Smooth muscle cell (in vitro differentiated cells): ENCODE measurements around the gene CPE. TPM values are rescaled to one million over a fixed set of nuclear protein-coding genes. Genes with fewer than 3 reads are reported as not detected.

Source experiments
- DNase-seq: peaks from one replicate; lab custom pipeline; 2025; ENCODE audit not compliant: unreplicated experiment; lab: John Stamatoyannopoulos, UW
- H2AFZ ChIP-seq: fragments of 200-600 bp; sonication (generic); 2 replicates; pipeline ENCODE4 v1.6.0; 2016; ENCODE audit warnings: antibody characterized with exemption, low read depth, mild to moderate bottlenecking
- H3F3A ChIP-seq: fragments of 200-600 bp; sonication (generic); 2 replicates; pipeline ENCODE4 v1.6.0; 2017; ENCODE audit warnings: antibody characterized with exemption, low read depth
- H3K27ac ChIP-seq: fragments of 200-600 bp; sonication (generic); 2 replicates; pipeline ENCODE4 v1.5.1; 2016; ENCODE audit warnings: low read depth, mild to moderate bottlenecking
- H3K27me3 ChIP-seq: fragments of 200-600 bp; sonication (generic); 2 replicates; pipeline ENCODE4 v1.6.1; 2016; ENCODE audit warnings: low read depth, mild to moderate bottlenecking
- H3K36me3 ChIP-seq: fragments of 200-600 bp; sonication (generic); 2 replicates; pipeline ENCODE4 v1.5.1; 2016; ENCODE audit warnings: low read depth
- H3K4me1 ChIP-seq: fragments of 200-600 bp; sonication (generic); 2 replicates; pipeline ENCODE4 v1.5.1; 2016; ENCODE audit warnings: low read depth
- H3K4me2 ChIP-seq: fragments of 200-600 bp; sonication (generic); 2 replicates; pipeline ENCODE4 v1.6.0; 2016; ENCODE audit warnings: mild to moderate bottlenecking
- H3K4me3 ChIP-seq: fragments of 200-600 bp; sonication (generic); 2 replicates; pipeline ENCODE4 v1.5.1; 2016; ENCODE audit warnings: mild to moderate bottlenecking
- H3K79me2 ChIP-seq: fragments of 200-600 bp; sonication (generic); 2 replicates; pipeline ENCODE4 v1.6.0; 2016; ENCODE audit warnings: low read depth, mild to moderate bottlenecking
- H3K9ac ChIP-seq: fragments of 200-600 bp; sonication (generic); 2 replicates; pipeline ENCODE4 v1.6.0; 2016; ENCODE audit warnings: low read depth
- H3K9me3 ChIP-seq: fragments of 200-600 bp; sonication (generic); replicated peaks from 2 replicates; pipeline ENCODE4 v1.5.1; 2016; ENCODE audit warnings: low read depth
- H4K20me1 ChIP-seq: fragments of 200-600 bp; sonication (generic); 2 replicates; pipeline ENCODE4 v1.6.0; 2016; ENCODE audit warnings: low read depth
- WGBS: methylation state at CpG from one replicate; pipeline ENCODE4 v1.1.7; 2016; ENCODE audit warnings: low lambda C conversion rate; 5-methylcytosine and 5-hydroxymethylcytosine counted together
- polyA plus RNA-seq: library from polyadenylated mRNA; unstranded; fragments of >200 nt; fragmentation: Nextera tagmentation; extraction: Ambion mirVana; gene quantifications from 2 replicates; pipeline ENCODE4 v1.2.1, GENCODE V29; 2016
- total RNA-seq: library from RNA; depleted of rRNA; stranded (reverse); fragments of >200 nt; gene quantifications from 2 replicates; pipeline ENCODE4 v1.2.3, GENCODE V29; 2014
- TF ChIP-seq, protein P1 (sequence below): fragments of 200-600 bp; sonication (generic); IDR thresholded peaks from 2 replicates; pipeline ENCODE4 v1.5.1; 2017; ENCODE audit warnings: borderline replicate concordance, mild to moderate bottlenecking, antibody characterized with exemption; ENCODE audit not compliant: insufficient read depth, poor library complexity, severe bottlenecking

Gene CPE
- total and polyA plus RNA-seq, 2 experiments from 2014 or later, result 45.9 to 47.6 TPM

- Histone ChIP-seq H3K4me1 (peaks cover 11% of the 10 kb centered on the region), H3K36me3 (no peaks in the 10 kb centered on the region), H3K9me3 (no peaks in the 10 kb centered on the region), H3K4me2 (peak overlapping the region; percentile 67), H3K9ac (no peak overlapping the region), H3K27ac (peak overlapping the region; percentile 58), H3K4me3 (no peak overlapping the region), H3K79me2 (no peaks in the 10 kb centered on the region), H3F3A (peaks cover 14% of the 10 kb centered on the region), H4K20me1 (peaks cover 3% of the 10 kb centered on the region), H3K27me3 (peaks cover 32% of the 10 kb centered on the region), H2AFZ (no peak overlapping the region)
- 20% methylated on average over 2 of the region's 2 CpGs for WGBS
- TF ChIP-seq, protein P1, sequence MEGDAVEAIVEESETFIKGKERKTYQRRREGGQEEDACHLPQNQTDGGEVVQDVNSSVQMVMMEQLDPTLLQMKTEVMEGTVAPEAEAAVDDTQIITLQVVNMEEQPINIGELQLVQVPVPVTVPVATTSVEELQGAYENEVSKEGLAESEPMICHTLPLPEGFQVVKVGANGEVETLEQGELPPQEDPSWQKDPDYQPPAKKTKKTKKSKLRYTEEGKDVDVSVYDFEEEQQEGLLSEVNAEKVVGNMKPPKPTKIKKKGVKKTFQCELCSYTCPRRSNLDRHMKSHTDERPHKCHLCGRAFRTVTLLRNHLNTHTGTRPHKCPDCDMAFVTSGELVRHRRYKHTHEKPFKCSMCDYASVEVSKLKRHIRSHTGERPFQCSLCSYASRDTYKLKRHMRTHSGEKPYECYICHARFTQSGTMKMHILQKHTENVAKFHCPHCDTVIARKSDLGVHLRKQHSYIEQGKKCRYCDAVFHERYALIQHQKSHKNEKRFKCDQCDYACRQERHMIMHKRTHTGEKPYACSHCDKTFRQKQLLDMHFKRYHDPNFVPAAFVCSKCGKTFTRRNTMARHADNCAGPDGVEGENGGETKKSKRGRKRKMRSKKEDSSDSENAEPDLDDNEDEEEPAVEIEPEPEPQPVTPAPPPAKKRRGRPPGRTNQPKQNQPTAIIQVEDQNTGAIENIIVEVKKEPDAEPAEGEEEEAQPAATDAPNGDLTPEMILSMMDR, result no peak
- no peak for DNase-seq
Observed at GRCh38 chr4:165506849-165507248, 128.0 kb downstream of the CPE start.

DNA sequence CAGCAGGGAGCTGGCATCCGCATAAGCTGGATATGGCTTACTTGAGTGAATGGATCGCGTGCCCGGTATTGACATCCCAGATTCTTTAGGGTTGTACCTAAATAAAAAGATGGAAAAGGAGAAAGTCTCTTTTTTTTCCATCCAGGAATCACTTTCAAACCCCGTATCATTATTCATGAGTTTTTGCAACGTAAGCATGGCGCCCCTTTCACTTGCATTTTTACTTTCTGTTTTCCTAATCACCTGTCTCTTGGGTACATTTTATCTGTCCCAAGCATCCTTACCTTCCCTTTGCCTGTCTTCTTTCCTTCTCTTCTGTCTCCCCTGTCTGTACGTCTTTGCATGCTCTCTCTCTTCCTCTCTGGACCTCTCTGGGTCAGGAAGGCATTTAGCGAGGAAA lies 128.6 kb downstream of the CPE start:
- TF ChIP-seq, protein P1, result no peak
- WGBS, result 94% methylated on average over 9 of the region's 9 CpGs

DNA sequence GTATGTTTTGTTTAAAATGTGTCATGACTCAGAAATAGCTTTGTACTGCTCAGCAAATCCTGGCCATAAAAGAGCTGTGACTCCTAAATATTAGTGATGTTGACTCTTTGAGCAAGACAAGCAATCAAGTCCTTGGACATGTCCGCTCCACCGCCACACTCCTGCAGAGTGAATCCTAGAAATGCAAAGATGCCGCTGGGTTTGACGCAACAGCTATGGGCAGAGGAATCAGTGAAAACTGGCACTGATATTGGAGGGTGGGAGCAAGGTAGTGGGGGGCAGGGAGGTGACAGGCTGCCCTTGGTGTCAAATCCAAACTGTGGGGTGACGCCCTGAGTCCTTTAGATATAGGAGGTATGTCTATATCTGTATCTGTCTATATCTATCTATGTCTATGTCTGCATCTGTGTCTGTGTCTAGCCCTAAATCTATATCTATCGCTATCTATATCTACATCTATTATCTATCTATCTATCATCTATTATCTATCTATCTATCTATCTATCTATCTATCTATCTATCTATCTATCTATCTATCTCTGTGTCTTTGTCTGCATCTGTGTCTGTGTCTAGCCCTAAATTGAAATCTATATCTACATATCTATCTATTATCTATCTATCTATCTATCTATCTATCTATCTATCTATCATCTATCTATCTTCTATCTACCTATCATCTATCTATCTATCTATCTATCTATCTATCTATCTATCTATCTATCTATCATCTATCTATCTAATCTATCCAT lies 129.7 kb downstream of the CPE start:
- Histone ChIP-seq H3K4me3 (no peak overlapping the region), H3K79me2 (no peaks in the 10 kb centered on the region), H3K9me3 (no peaks in the 10 kb centered on the region), H3F3A (peaks cover 14% of the 10 kb centered on the region), H3K36me3 (no peaks in the 10 kb centered on the region), H4K20me1 (peaks cover 3% of the 10 kb centered on the region), H3K4me1 (peaks cover 11% of the 10 kb centered on the region), H3K27me3 (peaks cover 45% of the 10 kb centered on the region), H2AFZ (no peak overlapping the region), H3K27ac (no peak overlapping the region), H3K9ac (no peak overlapping the region), H3K4me2 (no peak overlapping the region)
- no peak for DNase-seq
- TF ChIP-seq, protein P1, result no peak
- 98% methylated on average over 6 of the region's 6 CpGs for WGBS

More for the DNA sequence above, 128.6 kb downstream of the CPE start:
- H3K27me3 ChIP-seq, result peaks cover 36% of the 10 kb centered on the region
- DNase-seq, result no peak
- no peaks in the 10 kb centered on the region for H3K36me3 ChIP-seq
- no peak overlapping the region for H3K27ac ChIP-seq
- no peak overlapping the region for H3K9ac ChIP-seq
- H3K4me1 ChIP-seq, result peaks cover 11% of the 10 kb centered on the region
- no peaks in the 10 kb centered on the region for H3K9me3 ChIP-seq
- peaks cover 3% of the 10 kb centered on the region for H4K20me1 ChIP-seq
- no peak overlapping the region for H3K4me3 ChIP-seq
- no peak overlapping the region for H2AFZ ChIP-seq
- peaks cover 14% of the 10 kb centered on the region for H3F3A ChIP-seq
- no peaks in the 10 kb centered on the region for H3K79me2 ChIP-seq
- H3K4me2 ChIP-seq, result peak overlapping the region; percentile 67

DNA sequence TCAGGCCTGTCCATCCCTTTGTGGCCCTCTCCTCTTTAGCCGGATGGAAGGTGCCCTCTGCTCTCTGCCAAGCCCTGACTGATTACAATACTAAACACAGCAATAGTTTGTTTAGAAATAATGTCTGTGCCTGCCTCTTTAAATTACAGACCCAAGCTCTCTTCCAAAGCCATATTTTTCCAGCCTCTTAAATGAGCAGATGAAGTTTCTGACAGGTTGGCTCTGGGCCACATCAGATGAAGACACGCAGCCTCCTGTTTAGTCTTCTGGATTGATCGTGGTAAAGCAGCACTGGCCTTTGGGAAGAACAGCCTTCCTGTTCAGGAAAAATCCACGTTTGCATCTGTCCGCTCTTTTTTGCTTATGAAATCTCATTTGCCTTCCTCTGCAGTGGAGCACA lies 133.6 kb downstream of the CPE start:
- Histone ChIP-seq H3K4me1 (no peaks in the 10 kb centered on the region), H3K9me3 (no peaks in the 10 kb centered on the region), H3K4me3 (no peak overlapping the region), H3K27me3 (peaks cover 41% of the 10 kb centered on the region), H4K20me1 (no peaks in the 10 kb centered on the region), H3K4me2 (no peak overlapping the region), H2AFZ (no peak overlapping the region), H3F3A (peaks cover 7% of the 10 kb centered on the region), H3K27ac (no peak overlapping the region), H3K36me3 (no peaks in the 10 kb centered on the region), H3K9ac (no peak overlapping the region), H3K79me2 (no peaks in the 10 kb centered on the region)
- TF ChIP-seq, protein P1, result no peak
- no peak for DNase-seq
- WGBS, result 59% methylated on average over 5 of the region's 5 CpGs
